Measurements from ENCODE around the gene SNTB2.

DNA sequence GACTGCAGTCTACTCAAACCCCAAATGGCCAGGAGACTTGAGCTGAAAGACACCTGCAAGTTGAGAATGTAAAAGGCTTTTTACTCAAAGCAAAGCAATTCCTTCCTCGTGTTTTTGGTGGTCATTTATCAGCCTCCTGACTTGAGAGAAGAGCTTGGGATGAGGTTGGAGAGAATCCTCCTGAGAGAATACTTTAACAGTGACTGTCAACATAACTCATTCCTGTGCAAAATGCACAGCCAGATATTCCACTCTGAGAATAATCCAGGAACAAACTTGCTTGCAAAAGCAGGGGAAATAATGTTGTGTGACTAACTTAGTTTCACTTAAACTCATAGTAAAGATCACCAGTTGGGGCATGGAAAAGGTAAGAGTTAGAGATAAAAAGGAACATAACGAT is 53.4 kb downstream of the SNTB2 start:
- TF ChIP-seq POLR2A (IDR thresholded peaks at IDR 0.05; ENCODE audit: control extremely low read depth in 1 of 2, low read depth in 2 of 2, low read length in 2 of 2): no peak
- TF ChIP-seq, protein P1, sequence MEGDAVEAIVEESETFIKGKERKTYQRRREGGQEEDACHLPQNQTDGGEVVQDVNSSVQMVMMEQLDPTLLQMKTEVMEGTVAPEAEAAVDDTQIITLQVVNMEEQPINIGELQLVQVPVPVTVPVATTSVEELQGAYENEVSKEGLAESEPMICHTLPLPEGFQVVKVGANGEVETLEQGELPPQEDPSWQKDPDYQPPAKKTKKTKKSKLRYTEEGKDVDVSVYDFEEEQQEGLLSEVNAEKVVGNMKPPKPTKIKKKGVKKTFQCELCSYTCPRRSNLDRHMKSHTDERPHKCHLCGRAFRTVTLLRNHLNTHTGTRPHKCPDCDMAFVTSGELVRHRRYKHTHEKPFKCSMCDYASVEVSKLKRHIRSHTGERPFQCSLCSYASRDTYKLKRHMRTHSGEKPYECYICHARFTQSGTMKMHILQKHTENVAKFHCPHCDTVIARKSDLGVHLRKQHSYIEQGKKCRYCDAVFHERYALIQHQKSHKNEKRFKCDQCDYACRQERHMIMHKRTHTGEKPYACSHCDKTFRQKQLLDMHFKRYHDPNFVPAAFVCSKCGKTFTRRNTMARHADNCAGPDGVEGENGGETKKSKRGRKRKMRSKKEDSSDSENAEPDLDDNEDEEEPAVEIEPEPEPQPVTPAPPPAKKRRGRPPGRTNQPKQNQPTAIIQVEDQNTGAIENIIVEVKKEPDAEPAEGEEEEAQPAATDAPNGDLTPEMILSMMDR (IDR thresholded peaks at IDR 0.05; ENCODE audit: control extremely low read depth in 1 of 3, insufficient read depth in 1 of 3, low read depth in 1 of 3, low read length in 3 of 3): no peak
- no peak for TF ChIP-seq POLR2AphosphoS5 (IDR thresholded peaks at IDR 0.05; ENCODE audit: low read depth, low read length)
- TF ChIP-seq YY1 (IDR thresholded peaks at IDR 0.05; ENCODE audit: low read depth, low read length): no peak
- TF ChIP-seq RAD21 (IDR thresholded peaks at IDR 0.05 in 1 of 2, conservative IDR thresholded peaks at IDR 0.05 in 1 of 2; ENCODE audit: low read depth in 2 of 2, low read length in 2 of 2): no peak
- TF ChIP-seq CEBPB (IDR thresholded peaks at IDR 0.05; ENCODE audit: low read depth, low read length): no peak
- no peak for TF ChIP-seq SIN3A (conservative IDR thresholded peaks at IDR 0.05 in 1 of 2, IDR thresholded peaks at IDR 0.05 in 1 of 2; ENCODE audit: low read depth in 1 of 2, low read length in 2 of 2)
- TF ChIP-seq KDM1A (IDR thresholded peaks at IDR 0.05; ENCODE audit: borderline replicate concordance, low read length): no peak
- TF ChIP-seq SIRT6 (IDR thresholded peaks at IDR 0.05; ENCODE audit: low read length): no peak
- TF ChIP-seq PHF8 (conservative IDR thresholded peaks at IDR 0.05; ENCODE audit: low read depth, low read length): no peak
